Activated CD8-positive, alpha-beta memory T cell treated with anti-CD3 and anti-CD28 coated beads for 36 hours (primary cell): ENCODE measurements around the gene IFT43. TPM values are rescaled to one million over a fixed set of nuclear protein-coding genes. Genes with fewer than 3 reads are reported as not detected.

Experiments used
- CTCF ChIA-PET: fragments of 350-600 bp; sonication (Branson Sonifier 250); formaldehyde crosslinking; loops from one replicate; lab custom pipeline; 2021; ENCODE audit warnings: antibody characterized with exemption; lab: Charles Lee
- POLR2A ChIA-PET: fragments of 350-600 bp; sonication (Branson Sonifier 250); formaldehyde crosslinking; loops from one replicate; lab custom pipeline; 2021; ENCODE audit warnings: antibody characterized with exemption; lab: Charles Lee
- total RNA-seq, 2 experiments: library from RNA; stranded (reverse); gene quantifications; one replicate each; pipeline ENCODE4 v1.2.3, GENCODE V29; 2021

The IFT43 gene
- total RNA-seq, 2 experiments from 2014 or later, result 11.8 to 13.8 TPM

DNA sequence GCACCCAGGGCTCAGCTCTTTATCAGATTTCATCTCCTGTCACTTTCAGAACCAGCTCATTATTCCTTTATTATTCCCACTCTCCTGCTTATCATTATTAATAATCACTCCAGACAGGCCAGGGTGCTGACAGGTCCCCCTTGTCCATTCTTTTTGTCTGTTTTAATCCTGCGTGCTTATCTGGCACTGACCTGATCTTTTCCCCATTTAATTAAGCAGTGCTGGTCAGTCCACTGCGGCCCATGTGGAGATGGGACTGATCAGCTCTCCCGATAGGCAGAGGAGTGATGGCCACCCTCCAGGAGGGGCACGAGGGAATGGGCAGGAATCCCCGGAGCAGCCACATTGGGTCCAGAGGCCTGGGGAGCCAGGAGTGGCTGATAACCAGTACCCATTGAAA lies 110.7 kb downstream of the IFT43 start:
- CTCF ChIA-PET, result no interaction called here
- POLR2A ChIA-PET, result no interaction called here

DNA sequence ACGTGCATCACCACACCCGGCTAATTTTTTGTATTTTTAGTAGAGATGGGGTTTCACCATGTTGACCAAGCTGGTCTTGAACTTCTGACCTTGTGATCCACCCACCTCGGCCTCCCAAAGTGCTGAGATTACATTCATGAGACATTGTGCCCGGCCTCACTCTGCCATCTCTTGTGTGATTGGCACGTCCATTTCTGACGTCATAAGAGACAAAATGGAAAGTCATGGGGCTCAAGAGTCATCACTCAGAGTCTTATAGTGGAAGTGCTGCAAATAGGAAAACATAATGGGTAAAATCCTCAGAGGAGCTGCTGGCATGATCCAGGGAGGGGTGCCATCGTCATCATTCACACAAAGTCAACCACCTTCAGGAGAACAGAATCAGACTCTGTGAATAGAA lies 112.0 kb downstream of the IFT43 start:
- CTCF ChIA-PET, result no interaction called here
- POLR2A ChIA-PET, result no interaction called here

DNA sequence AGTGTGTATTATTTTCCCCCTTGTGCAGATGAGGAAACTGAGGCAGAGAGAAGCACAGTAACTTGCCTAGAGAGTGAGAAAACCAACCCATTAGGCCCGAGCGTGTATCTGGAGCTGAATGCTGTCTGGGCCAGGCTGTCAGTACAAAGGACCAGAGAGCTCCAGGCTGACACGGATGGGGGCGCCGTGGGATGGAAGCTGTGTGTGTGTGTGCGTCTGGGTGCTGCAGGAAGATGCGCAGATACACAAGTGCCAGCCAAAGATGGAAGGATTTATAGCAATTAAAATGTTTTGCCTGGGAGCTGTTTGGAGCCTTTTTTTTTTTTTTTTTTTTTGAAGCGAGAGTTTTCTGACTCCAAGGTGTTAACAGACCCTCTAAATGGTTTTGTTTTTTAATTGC lies 112.5 kb downstream of the IFT43 start:
- POLR2A ChIA-PET, result no interaction called here
- CTCF ChIA-PET, result no interaction called here

DNA sequence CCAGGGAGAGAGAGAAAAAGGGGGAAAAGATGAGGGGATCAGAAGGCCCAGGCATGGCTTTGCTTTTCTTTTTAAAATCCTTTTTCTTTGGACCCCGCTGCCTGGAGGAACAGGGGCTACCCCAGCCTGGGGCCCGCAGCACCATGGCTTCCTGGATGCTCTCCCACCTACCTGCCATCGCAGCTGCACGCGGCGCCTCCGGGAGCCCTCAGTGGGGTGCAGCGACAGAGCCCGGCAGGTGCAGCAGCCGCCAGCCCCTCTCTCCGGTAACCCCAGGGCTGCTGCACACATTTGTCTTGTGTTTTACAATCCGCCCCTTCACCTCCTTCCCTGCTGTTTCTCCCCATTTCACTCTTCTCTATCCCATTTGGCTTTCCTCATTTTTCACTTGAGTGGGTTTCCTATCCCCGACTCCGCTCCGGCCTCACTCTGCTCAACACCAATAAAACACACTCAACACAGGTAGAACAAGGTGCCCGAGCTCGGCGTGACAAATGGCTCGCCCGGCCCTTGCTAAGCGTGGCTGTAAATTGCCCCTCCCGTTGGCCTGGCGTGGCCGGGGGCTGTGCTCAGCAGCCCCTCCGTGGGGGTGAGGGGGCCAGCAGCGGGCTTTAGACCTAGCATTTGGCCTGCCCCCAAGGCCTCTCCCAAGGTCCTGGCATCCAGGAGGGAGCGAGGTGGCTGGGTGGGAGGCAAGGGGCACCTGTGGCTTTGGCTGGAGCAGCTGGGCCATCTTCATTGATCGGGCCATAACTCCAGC lies 113.5 kb downstream of the IFT43 start:
- CTCF ChIA-PET, result no interaction called here
- POLR2A ChIA-PET, result no interaction called here

DNA sequence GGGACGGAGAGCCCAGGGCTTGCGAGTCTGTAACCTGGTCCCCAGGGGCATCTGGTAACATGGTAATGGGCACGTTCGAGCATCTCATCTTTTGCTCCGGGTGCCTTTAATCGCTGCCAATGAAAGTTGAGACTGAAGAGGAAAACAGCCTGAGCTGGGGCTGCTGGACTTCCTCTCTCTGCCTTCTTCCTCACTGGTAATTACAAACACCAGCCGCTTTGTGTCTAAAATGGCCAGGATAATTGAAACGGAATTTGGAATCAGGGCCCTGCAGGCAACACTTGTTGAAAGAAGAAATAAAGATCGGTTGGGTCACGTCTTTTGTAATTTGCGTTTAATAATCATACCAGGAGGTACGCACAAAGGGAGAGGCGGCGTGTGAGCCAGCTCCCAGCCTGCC lies 114.7 kb downstream of the IFT43 start:
- CTCF ChIA-PET, result no interaction called here
- POLR2A ChIA-PET, result no interaction called here

DNA sequence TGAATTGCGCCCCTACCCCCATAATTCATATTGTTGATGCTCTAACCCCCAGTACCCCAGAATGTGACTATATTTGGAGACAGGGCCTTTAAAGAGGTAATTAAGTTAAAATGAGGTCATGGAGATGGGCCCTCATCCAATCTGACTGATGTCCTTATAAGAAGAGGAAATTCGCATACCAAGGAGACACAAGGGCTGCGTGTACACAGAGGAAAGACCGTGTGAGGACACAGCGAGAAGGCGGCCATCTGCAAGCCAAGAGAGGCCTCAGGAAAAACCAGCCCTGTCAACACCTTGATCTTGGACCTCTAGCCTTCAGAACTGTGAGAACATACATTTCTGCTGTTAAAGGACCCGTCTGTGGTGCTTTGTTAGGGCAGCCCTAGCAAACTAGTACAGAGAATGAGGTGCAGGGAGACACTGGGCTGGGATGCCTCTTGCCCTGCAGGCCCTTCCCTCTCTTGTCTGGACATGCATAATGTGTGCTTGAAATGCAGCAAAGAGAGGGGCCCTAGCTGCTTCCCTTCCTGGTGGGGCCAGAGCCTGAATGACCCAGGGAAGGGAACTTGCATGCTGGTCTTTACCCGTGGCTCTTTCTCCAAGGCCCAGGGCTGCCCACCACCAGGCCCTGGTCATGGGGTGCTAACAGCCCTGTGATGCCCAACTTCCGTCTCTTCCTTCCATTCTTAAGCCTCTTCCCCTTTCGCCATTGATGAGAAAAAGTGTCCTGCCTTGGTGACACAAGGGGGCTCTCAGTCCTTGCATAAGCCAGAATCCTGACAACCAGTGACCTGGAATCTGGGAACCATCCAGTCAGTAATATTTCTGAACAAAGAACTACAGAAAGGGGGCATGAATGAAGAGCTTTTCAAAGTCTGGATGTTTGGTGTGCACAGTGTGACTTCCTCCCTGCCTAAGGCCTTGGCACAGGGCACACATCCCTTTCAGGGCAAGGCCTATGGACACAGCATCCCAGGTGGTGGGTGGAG lies 116.1 kb downstream of the IFT43 start:
- ChIA-PET POLR2A (no interaction called here), CTCF (no interaction called here)

DNA sequence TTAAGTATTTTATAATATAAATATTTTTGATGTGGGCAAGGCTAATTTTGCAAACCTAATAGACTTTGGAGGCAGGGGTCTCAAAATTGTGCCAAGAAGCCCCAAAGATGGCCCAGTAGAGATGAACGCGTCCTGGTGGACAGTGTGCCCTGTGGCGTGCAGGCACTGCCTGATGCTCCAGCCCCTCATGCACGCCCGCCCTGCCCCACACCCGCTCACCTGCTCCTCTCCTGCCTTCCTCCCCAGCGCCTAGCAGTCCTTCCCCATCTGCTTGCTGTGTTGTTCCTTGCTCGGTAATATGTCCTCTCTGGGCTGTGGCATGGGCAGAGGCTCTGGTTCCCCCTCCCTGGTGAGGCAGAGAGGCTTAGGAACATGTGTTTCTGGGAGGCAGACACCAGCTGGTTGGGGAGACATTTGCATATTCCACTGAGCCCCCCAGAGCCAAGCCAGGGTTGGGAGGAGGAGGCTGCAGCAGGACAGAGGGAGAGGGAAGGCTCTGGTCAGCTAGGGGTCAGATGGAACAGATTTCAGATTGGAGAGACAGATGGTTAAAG lies 119.3 kb downstream of the IFT43 start:
- POLR2A ChIA-PET, result no interaction called here
- CTCF ChIA-PET, result interaction anchor here (0.5 kb wide), 1 partner anchor 82 kb away, joined by 3 read pairs; no protein-coding TSS in a partner anchor

DNA sequence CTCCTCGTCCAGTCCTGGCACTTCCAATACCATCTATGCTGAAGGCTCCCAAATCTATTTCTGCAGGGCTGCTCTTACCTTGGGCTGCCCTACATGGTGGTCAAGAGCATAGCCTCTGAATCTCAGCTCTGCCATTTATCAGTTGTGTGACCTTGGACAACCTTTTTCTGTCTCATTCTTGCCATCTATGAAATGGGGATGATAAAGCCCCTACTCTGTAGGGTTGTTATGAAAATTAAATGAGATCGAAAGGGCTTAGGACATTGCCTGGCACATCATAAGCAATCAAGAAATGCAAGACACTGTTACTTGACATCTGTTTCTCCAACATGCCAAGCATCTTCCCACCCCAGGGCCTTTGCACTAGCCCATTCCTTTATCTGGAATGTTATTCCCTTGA lies 120.6 kb downstream of the IFT43 start:
- CTCF ChIA-PET, result no interaction called here
- POLR2A ChIA-PET, result no interaction called here

DNA sequence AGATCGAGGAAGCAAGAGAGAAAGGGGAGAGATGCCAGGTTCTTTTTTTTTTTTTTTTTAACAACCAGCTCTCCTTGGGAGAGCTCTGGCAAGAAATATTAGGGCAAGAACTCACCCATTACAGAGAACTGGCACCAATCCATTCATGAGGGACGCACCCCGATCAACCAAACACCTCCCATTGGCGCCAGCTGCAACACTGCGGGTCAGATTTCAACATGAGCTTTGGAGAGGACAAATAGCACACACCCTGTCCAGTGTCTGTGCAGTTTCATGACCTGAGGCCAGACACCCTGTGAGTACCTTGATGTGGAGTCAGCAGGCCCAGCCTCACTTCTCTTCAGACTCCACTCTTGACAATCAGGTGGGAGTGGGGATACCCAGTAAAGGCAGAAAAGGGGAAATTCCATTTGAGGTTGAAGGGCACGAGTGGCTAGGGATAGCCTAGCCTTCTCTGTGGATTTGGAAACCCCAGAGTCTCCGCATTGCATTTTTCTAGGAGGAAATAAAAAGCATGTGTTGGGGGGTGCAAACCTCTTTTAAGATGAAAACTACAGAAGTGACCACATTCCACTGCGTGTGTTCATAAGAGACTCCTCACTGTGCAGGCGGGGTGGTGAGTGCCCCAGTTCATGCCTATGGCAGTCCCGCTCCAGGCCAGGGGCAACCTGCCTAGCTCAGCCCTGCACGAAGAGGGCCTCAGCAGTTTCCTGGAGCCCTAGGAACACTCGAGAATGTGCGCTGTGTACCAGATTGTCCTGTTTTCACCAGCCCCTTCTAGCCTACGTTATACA lies 123.7 kb downstream of the IFT43 start:
- POLR2A ChIA-PET, result no interaction called here
- CTCF ChIA-PET, result no interaction called here

DNA sequence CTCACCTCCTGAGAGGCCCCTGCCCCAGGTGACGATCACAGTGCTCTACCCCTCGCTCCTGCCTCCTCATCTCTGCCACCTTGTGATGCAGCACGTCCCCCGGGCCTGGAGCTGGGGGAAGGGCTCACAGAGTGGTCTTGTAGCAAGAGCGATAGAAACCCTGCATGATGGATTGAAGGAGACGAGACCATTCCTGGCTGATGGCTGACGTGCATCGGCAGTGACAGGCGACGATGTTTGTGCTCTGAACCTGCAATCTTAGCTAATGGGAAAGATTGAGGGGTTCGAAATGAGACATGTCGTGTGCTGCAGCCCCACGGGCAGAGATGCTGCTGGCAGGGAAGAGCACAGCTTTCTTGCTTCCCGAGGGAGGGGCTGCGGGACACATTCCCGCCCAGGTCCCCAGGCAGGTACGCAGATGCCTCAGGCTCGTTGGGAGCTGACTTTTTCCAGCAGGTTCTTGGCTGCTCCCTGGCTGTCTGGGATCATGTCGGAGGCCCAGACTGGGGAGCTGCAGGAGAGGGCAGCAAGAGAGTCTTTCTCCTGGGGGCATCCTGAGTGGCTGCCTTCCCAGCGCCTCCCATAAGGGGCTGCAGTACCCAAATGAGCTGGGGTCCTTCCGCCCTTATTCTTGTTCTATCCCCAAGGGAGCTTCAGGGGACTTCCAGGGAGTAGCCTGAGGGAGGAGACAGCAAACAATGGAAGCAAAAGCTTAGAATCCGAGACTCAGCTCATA lies 127.5 kb downstream of the IFT43 start:
- POLR2A ChIA-PET, result no interaction called here

DNA sequence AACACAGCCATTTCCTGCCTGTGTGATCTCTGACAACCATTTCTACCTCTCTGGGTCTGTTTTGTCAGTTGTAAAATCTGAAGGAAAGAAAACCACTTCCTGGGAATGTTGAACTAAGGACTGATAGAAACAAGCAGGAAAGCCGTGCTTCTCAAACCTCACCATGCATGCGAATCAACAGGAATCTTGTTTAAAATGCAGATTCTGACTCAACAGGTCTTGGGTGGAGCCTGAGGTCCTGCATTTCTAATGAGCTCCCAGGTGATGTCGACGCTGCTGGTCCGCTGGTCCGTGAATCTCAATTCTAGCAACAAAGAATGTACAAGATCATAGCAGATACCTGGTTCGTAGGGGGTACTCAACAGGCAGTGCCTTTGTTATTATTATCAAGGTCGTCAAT lies 128.1 kb downstream of the IFT43 start:
- CTCF ChIA-PET, result no interaction called here
- POLR2A ChIA-PET, result no interaction called here

More for the DNA sequence above, 127.5 kb downstream of the IFT43 start:
- CTCF ChIA-PET, result interaction anchor here (0.9 kb wide), 1 partner anchor 62 kb away, joined by 3 read pairs; no protein-coding TSS in a partner anchor

DNA sequence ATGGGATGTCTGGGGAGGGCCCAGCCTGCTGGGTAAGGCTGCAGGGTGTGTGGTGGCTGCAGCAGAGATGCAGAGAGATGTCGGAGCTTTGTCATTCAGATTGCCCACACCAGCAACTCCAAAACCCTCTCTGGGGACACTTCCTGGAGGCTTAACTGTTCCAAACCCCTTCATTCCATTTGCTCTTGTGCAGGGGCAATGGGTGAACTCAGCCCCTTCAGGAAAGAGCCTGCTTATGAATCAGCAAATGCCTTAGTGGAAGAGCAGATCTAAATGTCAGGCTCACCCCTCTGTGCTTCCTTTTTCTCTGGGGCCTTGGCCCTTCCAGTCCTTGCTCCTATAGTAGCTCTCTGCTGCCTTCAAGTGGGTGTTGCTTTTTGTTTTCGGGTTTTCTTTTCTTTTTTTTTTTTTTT lies 129.5 kb downstream of the IFT43 start:
- ChIA-PET CTCF (no interaction called here), POLR2A (no interaction called here)

DNA sequence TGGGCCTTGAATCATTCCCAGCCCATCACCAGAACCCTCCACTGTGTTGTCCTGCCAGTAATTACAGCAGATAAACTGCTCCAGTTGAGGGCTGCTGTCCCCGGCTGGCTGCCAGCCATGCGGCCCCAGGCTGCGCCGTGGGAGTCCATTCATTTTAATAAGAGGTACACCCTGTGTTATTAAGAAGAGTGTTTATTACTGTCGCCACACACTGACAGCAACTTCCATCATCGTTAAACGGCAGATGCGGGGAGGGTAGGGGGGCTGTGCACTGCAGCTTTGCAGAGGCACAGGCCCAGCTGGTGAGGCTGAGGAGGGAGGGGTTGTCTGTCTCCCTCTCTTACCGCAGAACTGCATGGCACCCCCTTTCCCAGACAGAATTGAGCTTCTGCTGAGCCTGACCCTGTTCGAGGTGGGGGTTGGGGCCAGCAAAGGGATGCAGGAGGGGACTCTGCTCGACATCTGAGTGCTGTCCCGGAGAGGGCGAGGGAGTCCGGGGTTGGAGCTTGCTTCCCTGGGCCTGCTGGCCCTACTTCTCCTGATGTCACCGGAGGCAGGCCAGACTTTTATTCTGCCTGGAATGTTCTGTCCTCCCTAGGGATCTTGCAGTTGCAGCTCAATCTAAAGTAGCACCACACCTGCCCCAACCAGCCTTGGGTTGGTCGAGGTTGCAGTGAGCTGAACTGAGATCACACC lies 132.4 kb downstream of the IFT43 start:
- ChIA-PET POLR2A (no interaction called here), CTCF (no interaction called here)

DNA sequence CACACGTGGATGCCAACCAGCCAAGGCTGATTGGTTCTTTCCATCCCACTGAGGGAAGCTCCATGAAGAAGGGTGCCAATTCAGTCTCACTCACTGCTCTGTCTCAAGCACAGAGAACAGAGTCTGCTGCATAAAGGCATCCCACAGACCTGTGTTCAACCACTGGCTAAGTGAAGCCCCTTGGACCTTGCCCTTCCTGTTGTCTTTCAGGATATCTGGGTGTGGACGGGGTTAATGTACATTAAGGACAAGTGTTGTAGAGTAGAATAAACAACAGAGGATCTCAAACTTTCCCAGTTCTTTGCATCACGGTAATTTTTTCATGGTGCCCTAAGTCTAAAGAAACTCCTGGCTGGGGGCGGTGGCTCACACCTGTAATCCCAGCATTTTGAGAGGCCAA lies 133.0 kb downstream of the IFT43 start:
- ChIA-PET POLR2A (no interaction called here), CTCF (no interaction called here)

DNA sequence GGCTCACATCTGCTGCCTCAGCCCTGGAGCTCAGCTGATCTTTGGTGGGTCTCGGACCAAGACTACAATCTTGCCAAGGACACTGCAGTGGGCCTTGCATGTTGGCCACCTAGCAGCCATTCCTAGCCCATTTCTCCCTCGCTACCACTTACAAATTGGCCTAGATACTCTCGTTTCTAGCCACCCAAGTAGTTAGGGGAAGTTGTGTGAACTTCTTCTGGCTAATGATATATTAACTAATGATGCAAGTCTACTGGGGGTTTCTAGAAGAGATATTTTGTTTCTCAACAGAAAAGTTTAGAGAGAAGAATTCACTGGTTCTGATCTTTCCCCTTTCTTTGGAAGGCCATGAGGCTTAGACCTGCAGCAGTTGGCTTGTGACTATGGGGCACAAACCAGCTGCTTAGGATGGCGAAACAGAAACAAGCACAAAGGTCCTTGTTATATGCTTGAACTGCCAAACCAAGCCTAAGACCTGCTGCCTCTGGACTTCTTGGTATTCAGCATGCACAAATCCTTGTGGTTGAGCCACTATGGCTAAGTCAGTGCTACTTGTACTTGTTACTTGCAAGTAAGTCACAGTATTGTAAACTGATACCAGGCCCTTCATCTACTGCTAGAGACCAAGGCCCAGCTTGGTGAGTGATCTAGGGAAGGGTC lies 135.7 kb downstream of the IFT43 start:
- ChIA-PET POLR2A (no interaction called here), CTCF (no interaction called here)

DNA sequence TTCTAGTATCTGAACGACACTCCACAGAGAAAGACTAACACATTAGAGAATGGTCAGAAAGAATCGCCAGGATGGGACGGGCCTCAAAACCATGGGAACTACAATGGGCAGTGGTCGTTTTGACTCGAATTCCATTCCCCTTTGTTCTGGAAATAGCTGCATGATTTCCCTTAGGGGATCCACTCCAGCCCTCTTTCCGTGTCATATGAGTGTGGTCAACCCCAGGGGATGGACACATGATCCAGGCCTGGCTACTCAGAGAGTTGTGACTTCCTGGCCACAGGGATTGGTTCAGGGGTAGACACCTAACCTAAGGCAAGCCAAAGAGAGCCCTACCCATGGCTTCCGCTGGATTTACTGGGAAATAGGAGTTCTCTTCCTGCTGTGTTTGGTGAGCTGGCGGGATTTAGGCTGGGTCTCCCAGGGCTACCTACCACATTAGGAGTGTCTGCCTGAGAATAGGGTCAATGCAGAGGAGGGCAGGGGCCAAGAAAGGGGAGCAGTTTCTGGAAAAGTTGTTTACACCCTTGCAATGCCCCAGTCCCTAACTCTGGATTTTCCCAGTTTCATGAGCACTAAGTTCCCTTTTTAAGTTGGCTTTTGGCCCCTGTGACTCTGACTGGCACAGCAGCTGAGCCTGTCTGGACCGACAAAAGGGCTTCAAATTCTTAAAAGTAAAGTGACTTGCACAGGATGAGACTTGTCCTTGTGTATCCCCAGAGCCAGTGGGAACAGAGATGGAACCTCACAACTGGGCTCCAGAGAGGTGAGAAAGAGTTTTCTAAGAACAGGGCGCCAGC lies 138.1 kb downstream of the IFT43 start:
- ChIA-PET CTCF (no interaction called here), POLR2A (no interaction called here)

DNA sequence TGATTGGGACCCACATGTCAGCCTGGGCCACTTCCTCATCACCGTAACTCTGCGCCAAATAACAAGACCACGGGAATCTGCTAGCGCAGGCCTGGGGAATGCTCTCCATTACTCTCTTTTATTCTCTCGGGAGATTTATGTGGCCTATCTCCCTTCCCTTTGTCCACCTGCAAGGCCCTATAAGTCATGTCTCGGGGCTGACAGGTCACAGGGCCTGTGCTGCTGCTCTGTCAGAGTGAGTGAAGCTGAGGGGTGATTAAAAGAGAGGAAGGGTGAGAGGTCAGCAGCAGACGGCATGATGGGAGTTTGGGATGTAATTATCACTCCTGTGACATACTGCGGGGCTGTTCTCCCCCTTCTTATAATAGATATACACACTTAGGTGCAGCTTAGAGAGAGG lies 139.9 kb downstream of the IFT43 start:
- POLR2A ChIA-PET, result no interaction called here
- CTCF ChIA-PET, result no interaction called here
